Measurements from ENCODE around the gene KCNMB3. TPM values are rescaled to one million over a fixed set of nuclear protein-coding genes. Genes with fewer than 3 reads are reported as not detected.
"Not testable (repeated sequence)": the region's sequence is repeated elsewhere in the genome, so short reads cannot be mapped to it uniquely, and the experiment has no call there.

Gene KCNMB3
- total RNA-seq, 3 donors from 2014 or later: 3.7 to 7.3 (median 4.9) TPM

DNA sequence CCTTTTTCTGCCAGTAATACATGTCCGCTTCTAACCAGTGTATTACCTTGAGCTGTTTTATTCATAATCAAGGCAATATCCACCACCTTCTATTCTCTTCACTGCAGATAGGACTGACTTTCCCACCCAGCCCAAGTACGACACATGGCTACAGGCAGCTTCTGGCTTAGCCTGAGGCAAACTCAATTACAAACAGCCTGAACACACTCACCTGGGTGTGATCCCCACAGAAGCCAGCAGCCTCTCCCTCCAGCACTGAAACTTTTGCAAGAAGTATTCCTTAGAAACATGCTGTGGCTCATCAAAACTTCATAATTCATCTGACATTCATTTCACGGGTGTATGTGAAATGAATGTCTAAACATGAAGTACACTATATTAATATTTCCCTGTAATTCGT is 13.5 kb upstream of the KCNMB3 start:
- TF ChIP-seq POLR2AphosphoS5 (IDR thresholded peaks at IDR 0.05): no peak
- no peak for TF ChIP-seq POLR2A (IDR thresholded peaks at IDR 0.05)
- TF ChIP-seq, protein P1, sequence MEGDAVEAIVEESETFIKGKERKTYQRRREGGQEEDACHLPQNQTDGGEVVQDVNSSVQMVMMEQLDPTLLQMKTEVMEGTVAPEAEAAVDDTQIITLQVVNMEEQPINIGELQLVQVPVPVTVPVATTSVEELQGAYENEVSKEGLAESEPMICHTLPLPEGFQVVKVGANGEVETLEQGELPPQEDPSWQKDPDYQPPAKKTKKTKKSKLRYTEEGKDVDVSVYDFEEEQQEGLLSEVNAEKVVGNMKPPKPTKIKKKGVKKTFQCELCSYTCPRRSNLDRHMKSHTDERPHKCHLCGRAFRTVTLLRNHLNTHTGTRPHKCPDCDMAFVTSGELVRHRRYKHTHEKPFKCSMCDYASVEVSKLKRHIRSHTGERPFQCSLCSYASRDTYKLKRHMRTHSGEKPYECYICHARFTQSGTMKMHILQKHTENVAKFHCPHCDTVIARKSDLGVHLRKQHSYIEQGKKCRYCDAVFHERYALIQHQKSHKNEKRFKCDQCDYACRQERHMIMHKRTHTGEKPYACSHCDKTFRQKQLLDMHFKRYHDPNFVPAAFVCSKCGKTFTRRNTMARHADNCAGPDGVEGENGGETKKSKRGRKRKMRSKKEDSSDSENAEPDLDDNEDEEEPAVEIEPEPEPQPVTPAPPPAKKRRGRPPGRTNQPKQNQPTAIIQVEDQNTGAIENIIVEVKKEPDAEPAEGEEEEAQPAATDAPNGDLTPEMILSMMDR (IDR thresholded peaks at IDR 0.05): no peak
- no peak overlapping the region for H3K27ac ChIP-seq
- H3K36me3 ChIP-seq: no peaks in the 10 kb centered on the region
- peaks cover 5 to 6% of the 10 kb centered on the region in 2 donors for H3K9me3 ChIP-seq
- no peak for DNase-seq (ENCODE audit: low spot score in 2 of 2)
- intact Hi-C loops (cut with DNase I; ENCODE audit: low total_unique reads): no loop called here
- no peaks in the 10 kb centered on the region for H3K4me1 ChIP-seq
- H3K4me3 ChIP-seq: no peak overlapping the region
- no peaks in the 10 kb centered on the region for H3K27me3 ChIP-seq

DNA sequence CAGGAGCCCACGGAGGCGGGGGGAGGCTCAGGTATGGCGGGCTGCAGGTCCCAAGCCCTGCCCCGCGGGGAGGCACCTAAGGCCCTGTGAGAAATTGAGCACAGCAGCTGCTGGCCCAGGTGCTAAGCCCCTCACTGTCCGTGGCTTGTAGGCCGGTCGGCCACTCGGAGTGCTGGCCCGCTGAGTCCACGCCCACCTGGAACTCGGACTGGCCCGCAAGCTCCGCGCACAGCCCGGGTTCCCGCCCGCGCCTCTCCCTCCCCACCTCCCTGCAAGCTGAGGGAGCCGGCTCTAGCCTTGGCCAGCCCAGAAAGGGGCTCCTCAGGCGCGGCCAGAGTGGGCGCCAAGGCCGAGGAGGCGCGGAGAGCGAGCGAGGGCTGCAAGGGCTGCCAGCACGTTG is 12.2 kb upstream of the KCNMB3 start:
- no peak for DNase-seq (ENCODE audit: low spot score in 2 of 2)
- intact Hi-C loops (cut with DNase I; ENCODE audit: low total_unique reads): no loop called here
- Histone ChIP-seq H3K4me3 (no peak overlapping the region), H3K36me3 (no peaks in the 10 kb centered on the region), H3K27me3 (no peaks in the 10 kb centered on the region), H3K9me3 (peaks cover 5 to 6% of the 10 kb centered on the region in 2 donors), H3K27ac (no peak overlapping the region), H3K4me1 (no peaks in the 10 kb centered on the region)
- TF ChIP-seq POLR2A (IDR thresholded peaks at IDR 0.05): no peak
- TF ChIP-seq, protein P1 (IDR thresholded peaks at IDR 0.05): no peak
- TF ChIP-seq POLR2AphosphoS5 (IDR thresholded peaks at IDR 0.05): no peak

DNA sequence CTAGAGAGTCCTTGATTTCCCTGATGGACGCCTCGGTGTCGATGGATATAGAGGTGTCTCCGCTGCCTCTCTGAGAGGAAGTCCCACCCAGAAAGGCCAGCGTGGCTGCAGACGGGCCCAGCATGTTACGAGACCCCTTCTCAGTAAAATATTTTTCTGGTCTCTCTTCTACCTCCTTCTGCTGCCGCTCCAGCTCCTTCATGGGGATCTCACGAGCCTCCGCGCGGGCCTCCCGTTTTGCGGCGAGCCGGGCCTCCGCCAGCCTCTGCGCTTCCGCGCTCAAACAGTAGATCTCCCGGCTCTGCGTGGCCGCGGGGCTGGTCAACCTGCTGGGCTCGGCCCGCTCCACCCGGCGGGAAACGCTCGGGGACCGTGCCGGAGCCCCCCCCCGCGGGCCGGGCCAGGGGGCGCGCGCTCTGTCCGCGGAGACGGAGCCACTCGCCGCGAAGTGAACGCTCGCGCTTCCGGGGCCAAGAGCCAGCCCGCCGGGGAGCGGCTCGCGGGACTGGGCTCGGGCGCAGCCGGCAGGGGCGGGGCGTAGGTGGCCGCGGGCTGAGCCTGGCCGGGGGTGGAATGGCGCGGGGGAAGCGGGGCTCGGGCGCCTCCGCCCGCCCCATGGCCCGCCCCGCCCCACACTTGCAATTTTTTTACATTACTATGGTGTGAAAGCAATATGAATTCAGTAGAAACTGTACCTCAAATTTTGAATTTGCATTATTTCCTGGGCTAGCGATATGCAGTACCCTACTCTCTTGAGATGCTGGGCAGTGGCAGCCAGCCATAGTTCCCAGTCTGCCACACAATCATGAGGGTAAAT is 10.2 kb upstream of the KCNMB3 start:
- Histone ChIP-seq H3K27ac (peak overlapping the region; percentile 34 to 72), H3K27me3 (no peaks in the 10 kb centered on the region), H3K36me3 (no peaks in the 10 kb centered on the region), H3K9me3 (peaks cover 5 to 6% of the 10 kb centered on the region in 2 donors), H3K4me3 (peak overlapping the region; percentile 56 to 75 (median 72)), H3K4me1 (no peaks in the 10 kb centered on the region)
- DNase-seq (ENCODE audit: low spot score in 2 of 2): no peak
- intact Hi-C loops (cut with DNase I; ENCODE audit: low total_unique reads): no loop called here
- TF ChIP-seq, protein P1 (IDR thresholded peaks at IDR 0.05): no peak

DNA sequence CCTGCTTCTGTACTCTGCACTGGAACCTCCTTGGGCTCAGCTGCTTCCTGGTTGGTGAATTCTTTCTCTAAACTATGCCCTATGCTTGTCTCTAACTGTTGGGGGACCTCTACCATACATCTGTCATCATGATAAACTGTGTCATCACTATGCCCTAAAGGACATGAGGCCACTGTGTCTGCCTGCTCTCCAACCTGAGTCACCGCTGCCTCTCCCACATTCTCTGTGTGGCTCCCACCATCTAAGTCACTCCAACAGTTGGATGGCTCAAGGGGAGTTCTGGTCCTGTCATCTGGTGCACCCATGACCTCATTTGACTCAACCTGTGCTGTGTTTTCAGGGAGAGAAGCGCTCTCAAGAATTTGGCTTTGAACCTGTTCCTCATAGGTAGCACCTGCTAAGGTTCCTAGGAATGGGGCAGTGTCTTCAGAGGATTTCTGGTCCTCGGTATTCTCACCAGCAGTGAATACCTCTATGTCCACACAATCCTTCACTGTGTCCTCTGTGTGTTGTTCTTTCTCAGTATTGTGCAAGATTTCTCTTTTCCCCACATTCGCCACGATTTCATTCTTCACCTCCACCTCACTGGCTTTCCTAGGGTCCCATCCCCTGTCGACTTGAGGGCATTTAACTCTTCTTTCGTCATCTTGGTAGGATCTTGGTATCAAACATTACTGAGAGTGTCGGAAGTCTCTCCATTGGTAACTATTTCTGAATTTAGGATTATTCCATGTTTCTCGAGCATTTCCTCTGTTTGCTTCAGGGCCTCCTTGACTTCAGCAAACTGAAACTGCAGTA is 9.2 kb upstream of the KCNMB3 start:
- H3K9me3 ChIP-seq; intact Hi-C loops (cut with DNase I; ENCODE audit: low total_unique reads); H3K36me3 ChIP-seq; H3K27ac ChIP-seq; H3K27me3 ChIP-seq; H3K4me1 ChIP-seq; DNase-seq (ENCODE audit: low spot score in 2 of 2): not testable (repeated sequence)
- H3K4me3 ChIP-seq: peak overlapping the region in 2 of 3 donors; percentile 72 to 75

DNA sequence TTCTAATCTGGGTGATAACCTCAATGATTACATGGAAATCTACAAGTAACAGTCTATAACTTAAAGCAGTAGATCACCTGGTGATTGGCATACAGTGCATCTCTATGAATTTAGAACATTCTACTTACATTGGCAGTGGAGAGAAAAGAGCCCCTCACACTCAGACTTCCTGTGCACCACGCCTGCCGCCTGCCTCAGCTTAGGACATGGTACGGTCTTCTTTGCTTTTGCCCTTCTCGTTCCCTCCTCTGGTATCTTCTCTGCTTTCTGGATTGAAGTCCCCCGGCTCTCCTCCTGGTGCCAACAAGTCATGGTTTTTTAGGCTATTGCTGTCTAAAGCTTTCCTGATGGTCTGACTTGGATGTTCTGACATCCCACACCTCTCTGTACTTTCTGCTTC is 7.9 kb upstream of the KCNMB3 start:
- peaks cover 5 to 6% of the 10 kb centered on the region in 2 donors for H3K9me3 ChIP-seq
- H3K4me1 ChIP-seq: no peaks in the 10 kb centered on the region
- TF ChIP-seq, protein P1 (IDR thresholded peaks at IDR 0.05): no peak
- TF ChIP-seq POLR2AphosphoS5 (IDR thresholded peaks at IDR 0.05) (no peak), POLR2A (IDR thresholded peaks at IDR 0.05) (no peak)
- DNase-seq (ENCODE audit: low spot score in 2 of 2): no peak
- H3K27ac ChIP-seq: no peak overlapping the region
- H3K27me3 ChIP-seq: no peaks in the 10 kb centered on the region
- H3K36me3 ChIP-seq: no peaks in the 10 kb centered on the region
- H3K4me3 ChIP-seq: no peak overlapping the region
- intact Hi-C loops (cut with DNase I; ENCODE audit: low total_unique reads): no loop called here

DNA sequence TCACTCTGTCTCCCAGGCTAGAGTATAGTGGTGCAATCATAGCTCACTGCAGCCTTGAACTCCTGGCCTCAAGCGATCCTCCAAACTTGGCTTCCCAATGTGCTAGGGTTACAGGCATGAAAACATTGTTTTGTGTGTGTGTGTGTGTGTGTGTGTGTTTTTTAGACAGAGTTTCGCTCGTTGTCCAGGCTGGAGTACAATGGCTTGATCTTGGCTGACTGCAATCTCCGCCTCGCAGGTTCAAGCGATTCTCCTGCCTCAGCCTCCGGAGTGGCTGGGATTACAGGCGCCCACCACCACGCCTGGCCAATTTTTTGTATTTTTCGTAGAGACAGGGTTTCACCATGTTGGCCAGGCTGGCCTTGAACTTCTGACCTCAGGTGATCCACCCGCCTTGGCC is 6.8 kb upstream of the KCNMB3 start:
- intact Hi-C loops (cut with DNase I; ENCODE audit: low total_unique reads); H3K36me3 ChIP-seq; H3K9me3 ChIP-seq; H3K27ac ChIP-seq; H3K27me3 ChIP-seq; H3K4me1 ChIP-seq; DNase-seq (ENCODE audit: low spot score in 2 of 2); H3K4me3 ChIP-seq: not testable (repeated sequence)

Measured in breast epithelium (tissue), 4 donors.